ENCODE measurements around the gene JAKMIP1. TPM values are rescaled to one million over a fixed set of nuclear protein-coding genes. Genes with fewer than 3 reads are reported as not detected.

The JAKMIP1 gene
- total RNA-seq, 4 donors from 2014 or later: 0.26 to 0.48 TPM; not detected in 2

- H3K4me3 ChIP-seq: no peak overlapping the region
- H3K4me1 ChIP-seq: no peaks in the 10 kb centered on the region
- DNase-seq: no peak
- no peaks in the 10 kb centered on the region for H3K36me3 ChIP-seq
- TF ChIP-seq CTCF (IDR thresholded peaks at IDR 0.05): no peak
- TF ChIP-seq POLR2A (IDR thresholded peaks at IDR 0.05): no peak
- H3K27ac ChIP-seq: no peak overlapping the region
- H3K9me3 ChIP-seq: no peaks in the 10 kb centered on the region
- no peaks in the 10 kb centered on the region for H3K27me3 ChIP-seq
- intact Hi-C loops (cut with DNase I; ENCODE audit: low total_unique reads): no loop called here
Observed at GRCh38 chr4:6235012-6235411, 34.7 kb upstream of the JAKMIP1 start.

GRCh38 chr4:6233929-6234328, 33.6 kb upstream of the JAKMIP1 start:
- Histone ChIP-seq H3K36me3 (no peaks in the 10 kb centered on the region), H3K27me3 (no peaks in the 10 kb centered on the region), H3K27ac (no peak overlapping the region), H3K4me3 (no peak overlapping the region), H3K9me3 (no peaks in the 10 kb centered on the region), H3K4me1 (no peaks in the 10 kb centered on the region)
- intact Hi-C loops (cut with DNase I; ENCODE audit: low total_unique reads): no loop called here
- no peak for DNase-seq
- TF ChIP-seq CTCF (IDR thresholded peaks at IDR 0.05) (no peak), POLR2A (IDR thresholded peaks at IDR 0.05) (no peak)

- DNase-seq: no peak
- intact Hi-C loops (cut with DNase I; ENCODE audit: low total_unique reads): no loop called here
- H3K36me3 ChIP-seq: no peaks in the 10 kb centered on the region
Observed at GRCh38 chr4:6232836-6233785, 32.8 kb upstream of the JAKMIP1 start.

GRCh38 chr4:6231663-6232165, 31.4 kb upstream of the JAKMIP1 start:
- Histone ChIP-seq H3K36me3 (no peaks in the 10 kb centered on the region), H3K4me1 (no peaks in the 10 kb centered on the region), H3K4me3 (no peak overlapping the region), H3K27me3 (no peaks in the 10 kb centered on the region), H3K27ac (no peak overlapping the region), H3K9me3 (no peaks in the 10 kb centered on the region)
- intact Hi-C loops (cut with DNase I; ENCODE audit: low total_unique reads): no loop called here
- DNase-seq: no peak
- TF ChIP-seq POLR2A (IDR thresholded peaks at IDR 0.05): no peak
- no peak for TF ChIP-seq CTCF (IDR thresholded peaks at IDR 0.05)

More at GRCh38 chr4:6232836-6233785, 32.8 kb upstream of the JAKMIP1 start:
- Histone ChIP-seq H3K4me3 (no peak overlapping the region), H3K4me1 (no peaks in the 10 kb centered on the region), H3K27ac (no peak overlapping the region), H3K9me3 (no peaks in the 10 kb centered on the region), H3K27me3 (no peaks in the 10 kb centered on the region)
- TF ChIP-seq CTCF (IDR thresholded peaks at IDR 0.05): no peak
